Activated CD4-positive, alpha-beta T cell treated with anti-CD3 and anti-CD28 coated beads for 36 hours (primary cell): ENCODE data around the gene SH3BP2. TPM values are rescaled to one million over a fixed set of nuclear protein-coding genes. Genes with fewer than 3 reads are reported as not detected.

ENCODE experiments used
- ATAC-seq: fragments of 200-7000 bp; cut with Tn5 transposase; one replicate; pipeline ENCODE4 v1.10.0; 2021; ENCODE audit warnings: mild to moderate bottlenecking, moderate library complexity
- CTCF ChIA-PET: fragments of 350-600 bp; sonication (Branson Sonifier 250); formaldehyde crosslinking; loops from one replicate; lab custom pipeline; 2021; ENCODE audit warnings: antibody characterized with exemption; lab: Charles Lee
- POLR2A ChIA-PET: fragments of 350-600 bp; sonication (Branson Sonifier 250); formaldehyde crosslinking; loops from one replicate; lab custom pipeline; 2021; ENCODE audit warnings: antibody characterized with exemption, inconsistent platforms; lab: Charles Lee
- DNase-seq: peaks from one replicate; pipeline ENCODE4 v3.0.0-alpha.2; 2020
- H3K27ac Mint-ChIP-seq: one replicate; pipeline ENCODE4 v1.8.0; 2021; ENCODE audit warnings: mixed read lengths
- H3K27me3 Mint-ChIP-seq: one replicate; pipeline ENCODE4 v1.8.0; 2021; ENCODE audit warnings: mixed read lengths
- H3K36me3 Mint-ChIP-seq: one replicate; pipeline ENCODE4 v1.8.0; 2021; ENCODE audit warnings: low read depth, mixed read lengths
- H3K4me1 Mint-ChIP-seq: one replicate; pipeline ENCODE4 v1.8.0; 2021; ENCODE audit warnings: mixed read lengths
- H3K4me3 Mint-ChIP-seq: one replicate; pipeline ENCODE4 v1.8.0; 2021; ENCODE audit warnings: mild to moderate bottlenecking, moderate library complexity, mixed read lengths
- H3K9me3 Mint-ChIP-seq: one replicate; pipeline ENCODE4 v1.8.0; 2021; ENCODE audit warnings: low read depth, mixed read lengths
- intact Hi-C, 2 experiments: fragments of 100-400 bp; cut with DNase I in 1 of 2; cut with micrococcal nuclease in 1 of 2; formaldehyde crosslinking; loops; one replicate each; pipeline versions ENCODE4 v1.14.2 to v1.15.1; 2022 to 2024; cut with DNase I, micrococcal nuclease
- total RNA-seq, 2 experiments: library from RNA; stranded (reverse); gene quantifications; one replicate each; pipeline ENCODE4 v1.2.3, GENCODE V29; 2021

Gene SH3BP2
- total RNA-seq, 2 experiments from 2014 or later = 63.3 to 68.3 TPM

GRCh38 chr4:2824329-2824835, 31.5 kb downstream of the SH3BP2 start:
- intact Hi-C loops = no loop called here
- CTCF ChIA-PET = no interaction called here
- peaks cover 32% of the 10 kb centered on the region for H3K36me3 Mint-ChIP-seq

GRCh38 chr4:2824836-2825381, 32.0 kb downstream of the SH3BP2 start:
- Mint-ChIP-seq H3K9me3 (no peaks in the 10 kb centered on the region), H3K4me3 (no peak overlapping the region), H3K27ac (no peak overlapping the region), H3K36me3 (peaks cover 33% of the 10 kb centered on the region), H3K27me3 (no peaks in the 10 kb centered on the region), H3K4me1 (no peaks in the 10 kb centered on the region)
- POLR2A ChIA-PET = no interaction called here
- intact Hi-C loops = no loop called here
- DNase-seq (no peak), ATAC-seq (no peak)
- CTCF ChIA-PET = no interaction called here

More at GRCh38 chr4:2824329-2824835, 31.5 kb downstream of the SH3BP2 start:
- H3K4me3 Mint-ChIP-seq = no peak overlapping the region
- ATAC-seq (no peak), DNase-seq (no peak)
- H3K4me1 Mint-ChIP-seq = peaks cover 4% of the 10 kb centered on the region
- H3K9me3 Mint-ChIP-seq = no peaks in the 10 kb centered on the region
- POLR2A ChIA-PET = no interaction called here
- H3K27ac Mint-ChIP-seq = no peak overlapping the region
- no peaks in the 10 kb centered on the region for H3K27me3 Mint-ChIP-seq

- intact Hi-C loops = no loop called here
- H3K36me3 Mint-ChIP-seq = peaks cover 33% of the 10 kb centered on the region
- ATAC-seq (no peak), DNase-seq (no peak)
- H3K4me3 Mint-ChIP-seq = no peak overlapping the region
- no peaks in the 10 kb centered on the region for H3K4me1 Mint-ChIP-seq
- H3K9me3 Mint-ChIP-seq = no peaks in the 10 kb centered on the region
- H3K27ac Mint-ChIP-seq = no peak overlapping the region
- POLR2A ChIA-PET = no interaction called here
- CTCF ChIA-PET = no interaction called here
- H3K27me3 Mint-ChIP-seq = no peaks in the 10 kb centered on the region
Measured at GRCh38 chr4:2825740-2826139, 32.9 kb downstream of the SH3BP2 start.

- Mint-ChIP-seq H3K4me3 (no peak overlapping the region), H3K9me3 (no peaks in the 10 kb centered on the region), H3K36me3 (peaks cover 33% of the 10 kb centered on the region), H3K27me3 (no peaks in the 10 kb centered on the region), H3K27ac (no peak overlapping the region), H3K4me1 (no peaks in the 10 kb centered on the region)
- POLR2A ChIA-PET = no interaction called here
- ATAC-seq (no peak), DNase-seq (no peak)
- CTCF ChIA-PET = no interaction called here
- intact Hi-C loops = no loop called here
Measured at GRCh38 chr4:2827071-2827873, 34.4 kb downstream of the SH3BP2 start.

GRCh38 chr4:2827874-2828751, 35.2 kb downstream of the SH3BP2 start:
- no peak for DNase-seq
- POLR2A ChIA-PET = no interaction called here

GRCh38 chr4:2828758-2829181, 35.9 kb downstream of the SH3BP2 start:
- ChIA-PET POLR2A (no interaction called here), CTCF (no interaction called here)
- DNase-seq = no peak
- Mint-ChIP-seq H3K4me1 (no peaks in the 10 kb centered on the region), H3K9me3 (no peaks in the 10 kb centered on the region), H3K27ac (no peak overlapping the region), H3K27me3 (no peaks in the 10 kb centered on the region), H3K36me3 (peaks cover 43% of the 10 kb centered on the region), H3K4me3 (no peak overlapping the region)
- intact Hi-C loops = no loop called here
- ATAC-seq = no peak

More at GRCh38 chr4:2827874-2828751, 35.2 kb downstream of the SH3BP2 start:
- Mint-ChIP-seq H3K27me3 (no peaks in the 10 kb centered on the region), H3K36me3 (peaks cover 37% of the 10 kb centered on the region), H3K4me1 (no peaks in the 10 kb centered on the region), H3K9me3 (no peaks in the 10 kb centered on the region), H3K4me3 (no peak overlapping the region), H3K27ac (no peak overlapping the region)
- CTCF ChIA-PET = interaction anchor here (0.6 kb wide), 1 partner anchor 1997 kb away, joined by 3 read pairs; no protein-coding TSS in a partner anchor
- intact Hi-C loops = no loop called here
- ATAC-seq = no peak

- H3K4me3 Mint-ChIP-seq = no peak overlapping the region
- H3K27me3 Mint-ChIP-seq = no peaks in the 10 kb centered on the region
- peaks cover 37% of the 10 kb centered on the region for H3K36me3 Mint-ChIP-seq
- CTCF ChIA-PET = no interaction called here
- ATAC-seq (no peak), DNase-seq (no peak)
- H3K9me3 Mint-ChIP-seq = no peaks in the 10 kb centered on the region
- intact Hi-C loops = no loop called here
- POLR2A ChIA-PET = no interaction called here
- no peak overlapping the region for H3K27ac Mint-ChIP-seq
- H3K4me1 Mint-ChIP-seq = peaks cover 2% of the 10 kb centered on the region
Measured at GRCh38 chr4:2829321-2829932, 36.5 kb downstream of the SH3BP2 start.

GRCh38 chr4:2829933-2830451, 37.1 kb downstream of the SH3BP2 start:
- H3K4me3 Mint-ChIP-seq = no peak overlapping the region
- H3K4me1 Mint-ChIP-seq = peaks cover 8% of the 10 kb centered on the region
- H3K9me3 Mint-ChIP-seq = no peaks in the 10 kb centered on the region
- no peak overlapping the region for H3K27ac Mint-ChIP-seq
- ATAC-seq = no peak
- ChIA-PET POLR2A (no interaction called here), CTCF (no interaction called here)
- peaks cover 36% of the 10 kb centered on the region for H3K36me3 Mint-ChIP-seq
- H3K27me3 Mint-ChIP-seq = no peaks in the 10 kb centered on the region
- intact Hi-C loops = no loop called here
- DNase-seq = no peak

- no peak for DNase-seq
- intact Hi-C loops = no loop called here
- Mint-ChIP-seq H3K4me3 (no peak overlapping the region), H3K4me1 (peaks cover 12% of the 10 kb centered on the region), H3K27me3 (no peaks in the 10 kb centered on the region), H3K9me3 (no peaks in the 10 kb centered on the region), H3K36me3 (peaks cover 30% of the 10 kb centered on the region), H3K27ac (no peak overlapping the region)
- ATAC-seq = no peak
- ChIA-PET CTCF (no interaction called here), POLR2A (no interaction called here)
Measured at GRCh38 chr4:2830632-2831610, 38.0 kb downstream of the SH3BP2 start.

- H3K36me3 Mint-ChIP-seq = peaks cover 24% of the 10 kb centered on the region
- DNase-seq (no peak), ATAC-seq (no peak)
- no peak overlapping the region for H3K4me3 Mint-ChIP-seq
- H3K4me1 Mint-ChIP-seq = peaks cover 17% of the 10 kb centered on the region
- no peaks in the 10 kb centered on the region for H3K27me3 Mint-ChIP-seq
- intact Hi-C loops = no loop called here
- no peaks in the 10 kb centered on the region for H3K9me3 Mint-ChIP-seq
- ChIA-PET POLR2A (no interaction called here), CTCF (no interaction called here)
- no peak overlapping the region for H3K27ac Mint-ChIP-seq
Measured at GRCh38 chr4:2831611-2832308, 38.9 kb downstream of the SH3BP2 start.
